KOPT-K1 (cell line): ENCODE measurements around the gene STK10.
A peak's percentile ranks its signal among the peaks of the same experiment; 100 is the strongest.

ENCODE experiments used
- H3K27ac ChIP-seq: fragments of 200-600 bp; sonication (generic); 2 replicates; pipeline ENCODE4 v1.5.1; 2016; ENCODE audit warnings: antibody characterized with exemption, mild to moderate bottlenecking, low read depth, low read length; ENCODE audit not compliant: poor library complexity, severe bottlenecking
- H3K36me3 ChIP-seq: fragments of 200-600 bp; sonication (generic); 2 replicates; pipeline ENCODE4 v1.5.1; 2017; ENCODE audit warnings: antibody characterized with exemption, mild to moderate bottlenecking, low read length, moderate library complexity; ENCODE audit not compliant: insufficient read depth
- H3K9me3 ChIP-seq: fragments of 200-600 bp; sonication (generic); 2 replicates; pipeline ENCODE4 v1.5.1; 2017; ENCODE audit warnings: antibody characterized with exemption, low read length, mild to moderate bottlenecking; ENCODE audit not compliant: insufficient read depth, poor library complexity, severe bottlenecking

The STK10 gene

DNA sequence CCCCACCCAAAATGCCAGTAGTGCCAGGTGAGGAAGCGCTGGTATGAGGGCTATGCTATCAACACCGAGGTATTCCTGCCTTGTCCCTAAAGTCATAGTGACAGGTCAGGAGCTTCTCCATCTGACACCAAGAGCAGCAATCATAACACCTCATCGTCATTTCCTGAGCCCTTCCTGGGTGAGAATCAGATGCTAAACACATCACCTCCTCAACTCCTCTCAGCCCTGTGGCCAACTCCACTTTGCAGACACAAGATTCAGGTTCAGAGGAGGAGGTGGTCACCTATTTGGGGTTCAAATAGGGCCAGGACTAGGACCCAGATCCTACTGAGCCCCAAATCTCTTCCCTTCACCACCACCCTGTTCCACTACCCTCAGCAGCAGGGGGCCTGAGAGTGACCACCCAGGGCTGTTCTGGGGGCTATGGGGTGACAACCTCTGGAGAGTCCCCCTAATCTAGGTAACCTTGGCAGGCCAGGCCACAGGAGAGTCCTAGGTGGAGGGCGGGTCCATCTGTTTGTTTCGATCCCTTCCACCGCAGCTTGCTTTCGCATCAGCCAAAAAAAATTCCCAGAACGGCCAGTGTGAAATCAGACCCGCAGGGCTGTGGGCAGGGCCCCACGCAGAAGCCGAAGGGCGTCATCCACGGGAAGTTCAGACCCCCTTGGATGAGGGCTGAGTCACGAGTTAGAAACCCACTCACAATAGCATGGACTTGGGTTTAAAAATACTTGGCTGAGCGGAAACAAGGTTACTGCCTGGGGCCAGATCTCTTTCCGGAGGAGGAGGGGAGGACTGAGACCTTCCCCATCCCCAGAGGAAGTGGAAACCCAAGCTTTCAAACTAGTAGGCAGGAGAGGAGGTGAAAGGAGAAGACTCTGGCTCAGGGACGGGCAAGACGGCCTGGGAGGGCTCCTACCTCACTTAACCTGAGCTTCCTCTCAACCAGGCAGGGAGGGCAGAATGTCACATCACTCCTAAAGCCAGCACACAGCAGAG is 8.7 kb downstream of the STK10 start:
- H3K27ac ChIP-seq, result peak overlapping the region; percentile 99
- H3K9me3 ChIP-seq, result peaks cover 4% of the 10 kb centered on the region
- H3K36me3 ChIP-seq, result peaks cover 10% of the 10 kb centered on the region

DNA sequence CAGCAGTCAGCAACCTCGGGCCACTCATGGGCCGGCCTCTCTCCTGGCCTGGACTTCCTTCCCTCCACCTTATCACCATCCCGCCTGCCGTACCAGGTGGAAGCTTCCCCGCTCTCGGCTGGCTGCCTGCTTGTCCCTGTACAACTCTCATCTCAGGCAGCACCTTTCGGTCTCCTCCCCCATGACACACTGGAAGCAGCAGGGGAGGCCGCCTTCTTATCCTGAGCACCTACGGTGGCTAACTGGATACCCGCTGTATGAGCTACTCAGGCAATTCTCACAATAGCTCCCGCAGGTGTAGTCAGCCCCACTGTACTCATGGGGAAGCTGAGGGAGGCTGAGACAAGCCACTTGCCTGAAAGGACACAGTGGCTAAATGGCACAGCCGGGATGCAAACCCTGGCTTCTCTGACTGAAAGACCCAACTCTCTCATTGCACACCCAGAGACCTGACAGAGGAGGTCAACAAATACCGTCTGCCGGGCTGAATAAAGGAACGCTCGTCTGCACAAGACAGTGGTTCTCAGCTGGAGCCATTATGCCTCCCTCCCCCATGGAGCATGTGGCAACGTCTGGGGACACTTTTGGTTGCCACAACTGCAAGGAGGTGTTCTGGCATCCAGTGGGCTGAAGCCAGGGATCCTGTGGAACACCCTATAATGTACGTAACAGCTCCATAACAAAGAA is 9.6 kb downstream of the STK10 start:
- Histone ChIP-seq H3K27ac (peak overlapping the region; percentile 99), H3K36me3 (peaks cover 5% of the 10 kb centered on the region; the same call in 1 of the 2 replicates), H3K9me3 (peaks cover 4% of the 10 kb centered on the region)

DNA sequence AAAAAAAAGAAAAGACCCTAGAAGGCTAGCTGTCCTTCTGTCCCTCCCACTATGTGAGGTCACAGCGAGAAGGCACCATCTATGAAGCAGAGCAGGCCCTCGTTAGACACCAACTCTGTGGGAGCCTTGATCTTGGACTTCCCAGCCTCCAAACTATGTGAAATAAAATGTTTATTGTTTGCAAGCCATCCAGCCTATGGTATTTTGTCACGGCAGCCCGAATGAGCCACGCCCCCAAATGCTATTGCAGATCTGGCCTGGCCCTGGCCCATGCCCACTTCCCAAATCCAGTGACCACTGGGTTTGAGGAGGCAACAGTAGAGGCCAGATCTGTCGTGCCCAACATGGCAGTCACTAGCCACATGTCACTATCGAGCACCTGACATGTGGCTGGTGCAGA is 10.8 kb downstream of the STK10 start:
- Histone ChIP-seq H3K27ac (peak overlapping the region; percentile 99), H3K36me3 (peaks cover 8% of the 10 kb centered on the region; the same call in 1 of the 2 replicates)

DNA sequence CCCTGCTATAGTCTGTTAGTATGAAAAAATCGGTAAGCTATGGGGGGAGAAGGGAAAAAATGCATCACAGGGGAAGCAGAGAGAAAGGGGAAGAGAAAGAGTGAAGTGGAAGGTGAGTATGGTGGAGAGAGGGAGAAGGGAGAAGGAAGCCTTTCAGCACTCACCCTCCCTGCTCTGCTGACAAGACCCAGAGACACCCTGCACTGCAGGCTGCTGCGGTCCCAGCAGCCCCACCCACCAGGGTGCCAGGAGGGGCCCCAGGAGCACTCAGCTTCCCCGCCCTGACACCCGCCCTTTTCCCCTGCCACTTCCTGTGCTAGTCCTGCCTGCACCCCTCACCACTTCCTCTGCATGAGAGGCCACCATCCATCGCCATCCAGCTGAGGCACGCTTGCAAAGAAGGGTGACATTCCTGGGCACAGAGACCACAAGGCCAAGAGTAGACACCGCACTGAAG is 12.7 kb downstream of the STK10 start:
- H3K27ac ChIP-seq, result peak overlapping the region; percentile 99
- H3K9me3 ChIP-seq, result no peaks in the 10 kb centered on the region
- H3K36me3 ChIP-seq, result 0 out of 2 replicates have a peak, but pooled peaks cover 5% of the 10 kb centered on the region

More for the DNA sequence above, 10.8 kb downstream of the STK10 start:
- peaks cover 4% of the 10 kb centered on the region for H3K9me3 ChIP-seq

DNA sequence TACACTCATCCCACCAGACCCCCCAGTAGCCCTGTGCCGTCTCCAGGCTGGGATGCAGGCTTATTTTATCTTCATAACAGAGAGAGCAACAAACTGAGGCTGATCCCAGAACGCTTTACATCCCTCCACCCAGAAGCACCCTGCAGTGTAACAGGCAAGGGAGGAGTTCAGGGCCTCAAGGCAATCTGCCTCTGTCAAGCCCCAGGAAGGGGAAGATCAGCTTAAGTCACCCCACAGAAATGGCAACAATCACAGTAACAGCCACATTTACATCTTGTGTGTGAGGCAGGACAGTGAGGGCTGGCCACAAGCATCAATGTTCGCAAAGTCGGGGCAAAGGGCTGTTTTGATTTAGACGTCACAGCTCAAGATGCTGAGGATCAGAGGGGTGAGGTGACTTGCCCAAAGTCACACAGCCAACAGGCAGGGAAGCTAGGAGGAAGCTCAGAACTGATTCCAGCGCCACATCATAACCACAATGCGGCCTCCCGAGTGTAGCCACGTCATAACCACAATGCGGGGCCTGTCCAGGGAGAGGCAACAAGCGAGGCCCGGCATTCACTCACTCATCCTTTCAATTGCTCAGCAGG is 14.4 kb downstream of the STK10 start:
- Histone ChIP-seq H3K9me3 (no peaks in the 10 kb centered on the region), H3K27ac (peak overlapping the region; percentile 99), H3K36me3 (0 out of 2 replicates have a peak, but pooled peaks cover 5% of the 10 kb centered on the region)

DNA sequence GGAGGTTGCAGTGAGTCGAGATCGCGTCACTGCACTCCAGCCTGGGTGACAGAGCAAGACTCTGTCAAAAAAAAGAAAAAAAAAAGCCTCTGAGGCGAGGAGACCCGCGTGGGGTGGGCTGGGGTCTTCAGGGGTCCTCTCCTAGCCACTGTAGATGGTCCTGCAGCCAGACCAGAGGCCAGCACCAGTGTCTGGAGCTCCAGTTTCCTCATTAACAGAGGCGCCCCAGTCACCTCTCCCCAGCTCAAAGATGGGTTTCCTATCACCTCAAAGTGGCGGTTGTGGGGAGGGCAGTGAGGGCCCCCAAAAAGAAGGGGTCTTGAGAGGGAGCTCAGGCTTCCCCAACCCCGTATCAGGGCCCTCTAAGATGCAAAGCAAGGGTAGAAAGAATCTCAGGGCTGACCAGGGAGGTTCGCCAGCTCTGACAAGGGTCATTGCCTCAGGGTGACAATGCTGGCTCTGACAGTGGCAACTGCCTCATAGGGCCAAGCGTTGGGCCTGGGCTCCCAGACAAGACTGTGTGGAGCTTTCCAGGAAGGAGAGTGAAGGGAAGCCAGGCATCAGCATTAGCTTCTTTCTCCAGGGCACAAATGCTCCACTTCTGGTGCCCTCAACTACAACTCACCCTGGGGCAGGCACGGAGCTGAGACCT is 15.0 kb downstream of the STK10 start:
- Histone ChIP-seq H3K27ac (peak overlapping the region; percentile 99), H3K9me3 (no peaks in the 10 kb centered on the region), H3K36me3 (0 out of 2 replicates have a peak, but pooled peaks cover 5% of the 10 kb centered on the region)

DNA sequence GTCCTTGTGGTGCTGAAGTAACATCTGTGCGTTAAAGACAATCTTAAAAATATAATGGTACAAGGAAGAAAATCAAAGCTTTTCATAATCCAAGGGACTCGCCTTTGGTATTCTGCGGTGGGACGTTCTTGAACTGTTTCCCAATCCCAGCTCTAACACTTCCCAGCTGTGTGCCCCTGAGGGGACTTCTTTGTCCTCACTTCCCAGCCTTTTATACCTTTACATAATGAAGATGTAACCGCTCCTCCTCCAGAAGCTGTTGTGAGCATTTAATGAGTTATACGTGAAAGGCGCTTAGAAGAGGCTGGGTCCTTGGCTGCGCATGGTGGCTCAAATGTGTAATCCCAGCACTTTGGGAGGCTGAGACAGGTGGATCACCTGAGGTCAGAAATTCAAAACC is 16.9 kb downstream of the STK10 start:
- H3K9me3 ChIP-seq, result no peaks in the 10 kb centered on the region
- H3K27ac ChIP-seq, result no peak overlapping the region
- H3K36me3 ChIP-seq, result 0 out of 2 replicates have a peak, but pooled peaks cover 7% of the 10 kb centered on the region

DNA sequence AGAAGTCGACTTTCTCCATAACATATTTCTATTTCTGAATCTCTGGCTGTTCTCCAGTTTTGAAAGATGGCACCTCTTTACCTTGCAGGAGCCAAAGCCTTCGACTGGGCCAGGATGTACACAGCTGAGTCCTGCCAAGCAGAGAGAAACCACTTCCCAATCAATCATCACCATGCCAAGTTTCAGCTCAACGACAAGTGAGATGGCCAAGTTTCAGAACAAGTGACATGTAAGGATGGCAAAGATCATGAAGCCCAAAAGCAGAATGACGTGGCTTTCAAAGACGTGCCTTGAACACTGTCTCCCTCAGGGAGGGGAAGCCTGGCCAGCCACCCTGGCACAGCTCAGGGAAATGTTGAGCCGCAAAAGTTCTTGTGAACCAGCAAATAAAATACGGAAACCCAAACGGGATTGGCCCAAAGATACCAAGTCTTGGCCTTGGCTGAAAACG is 17.7 kb downstream of the STK10 start:
- Histone ChIP-seq H3K27ac (no peak overlapping the region), H3K9me3 (no peaks in the 10 kb centered on the region), H3K36me3 (0 out of 2 replicates have a peak, but pooled peaks cover 10% of the 10 kb centered on the region)

DNA sequence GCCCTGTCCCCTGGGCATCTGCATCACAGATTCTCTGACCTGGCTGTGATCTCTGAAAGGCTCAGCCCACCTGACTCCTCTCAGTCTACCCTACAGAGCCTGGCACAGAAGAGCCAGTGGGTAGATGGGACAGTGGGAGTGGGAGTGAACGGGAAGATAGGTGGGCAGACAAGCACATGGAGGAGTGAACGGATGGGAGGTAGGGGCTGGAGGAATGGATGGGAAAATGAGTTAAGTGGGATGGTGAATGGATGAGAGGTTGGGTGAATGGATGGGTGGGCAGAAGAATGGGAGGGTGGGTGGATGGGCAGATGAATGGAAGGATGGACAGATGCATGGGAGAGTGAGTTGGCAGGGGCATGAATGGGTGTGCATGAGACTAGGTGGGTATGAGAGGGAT is 18.8 kb downstream of the STK10 start:
- H3K27ac ChIP-seq, result no peak overlapping the region
- no peaks in the 10 kb centered on the region for H3K9me3 ChIP-seq
- 0 out of 2 replicates have a peak, but pooled peaks cover 10% of the 10 kb centered on the region for H3K36me3 ChIP-seq

DNA sequence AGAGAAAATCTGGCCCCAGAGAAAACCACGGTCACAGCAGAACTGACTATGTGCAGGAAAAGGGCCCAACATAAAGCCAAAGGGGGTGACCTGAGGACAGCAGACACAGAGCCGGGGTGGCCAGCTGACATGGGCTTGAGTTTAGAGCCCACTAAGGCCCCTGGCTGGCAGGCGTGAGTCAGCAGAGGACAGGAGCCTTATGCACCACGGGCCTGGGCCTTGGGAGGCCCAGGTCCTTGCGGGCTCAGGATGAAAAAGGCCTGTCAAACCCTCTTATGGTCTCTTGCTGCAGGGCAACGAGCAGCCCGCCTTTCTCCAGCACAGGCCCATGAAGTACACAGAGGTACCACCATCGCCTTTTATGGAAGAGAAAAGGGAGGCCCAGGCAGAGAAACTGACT is 19.7 kb downstream of the STK10 start:
- Histone ChIP-seq H3K36me3 (0 out of 2 replicates have a peak, but pooled peaks cover 10% of the 10 kb centered on the region), H3K9me3 (no peaks in the 10 kb centered on the region), H3K27ac (no peak overlapping the region)

DNA sequence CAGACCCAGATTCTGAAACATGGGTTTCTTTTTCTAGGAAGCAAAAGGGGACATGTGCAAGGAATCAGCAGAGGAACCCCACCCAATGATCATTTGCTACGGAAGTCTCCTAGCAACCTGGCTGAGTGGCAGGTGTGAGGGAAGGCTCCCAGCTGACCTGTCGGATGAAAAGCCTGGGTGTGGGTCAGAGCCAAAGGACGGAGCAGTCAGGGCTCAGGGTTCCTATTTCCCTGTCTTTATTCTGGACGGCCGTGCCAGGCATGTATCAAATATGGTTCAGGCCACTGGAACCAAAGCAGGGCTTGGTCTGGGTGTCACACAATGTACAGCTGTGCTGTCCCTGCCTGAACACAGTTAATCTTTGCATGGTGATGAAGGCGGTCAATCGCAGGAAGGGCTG is 20.1 kb downstream of the STK10 start:
- Histone ChIP-seq H3K36me3 (0 out of 2 replicates have a peak, but pooled peaks cover 10% of the 10 kb centered on the region), H3K9me3 (no peaks in the 10 kb centered on the region), H3K27ac (no peak overlapping the region)

DNA sequence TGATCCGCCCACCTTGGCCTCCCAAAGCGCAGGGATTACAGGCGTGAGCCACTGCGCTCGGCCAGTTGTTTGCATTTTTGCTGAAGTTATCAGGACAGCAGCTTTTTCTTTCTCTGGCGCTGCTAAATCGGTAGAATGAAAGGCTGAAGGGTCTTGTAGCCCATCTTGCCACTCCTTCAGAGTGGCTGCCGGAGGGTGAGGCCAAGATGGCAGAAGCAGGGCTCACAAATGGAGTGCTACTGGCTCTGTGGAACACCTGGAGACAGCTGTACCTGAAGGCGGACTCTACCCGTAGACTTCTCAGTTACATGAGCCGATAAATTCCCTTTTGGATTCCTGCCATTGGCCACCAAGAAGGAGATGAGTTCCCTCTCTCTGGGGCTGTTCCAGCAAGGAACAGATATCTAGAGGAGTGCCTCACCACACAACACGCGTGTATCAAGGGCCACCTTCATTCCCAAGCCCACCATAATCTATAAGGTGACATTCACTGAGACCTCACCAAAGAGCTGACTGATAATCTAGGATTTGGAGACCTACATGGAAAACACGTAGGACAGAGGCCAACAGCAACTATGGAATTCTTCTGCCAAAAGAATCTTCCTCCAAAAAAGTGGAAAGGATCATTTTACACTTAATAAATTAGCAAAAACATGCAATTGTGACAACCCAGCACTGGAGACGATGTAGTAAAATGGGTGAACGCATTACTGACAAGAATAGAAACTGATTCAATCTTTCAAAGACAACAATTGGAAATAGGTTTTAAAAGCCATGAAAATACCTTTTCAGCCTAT is 21.8 kb downstream of the STK10 start:
- Histone ChIP-seq H3K9me3 (no peaks in the 10 kb centered on the region), H3K27ac (no peak overlapping the region), H3K36me3 (0 out of 2 replicates have a peak, but pooled peaks cover 5% of the 10 kb centered on the region)

DNA sequence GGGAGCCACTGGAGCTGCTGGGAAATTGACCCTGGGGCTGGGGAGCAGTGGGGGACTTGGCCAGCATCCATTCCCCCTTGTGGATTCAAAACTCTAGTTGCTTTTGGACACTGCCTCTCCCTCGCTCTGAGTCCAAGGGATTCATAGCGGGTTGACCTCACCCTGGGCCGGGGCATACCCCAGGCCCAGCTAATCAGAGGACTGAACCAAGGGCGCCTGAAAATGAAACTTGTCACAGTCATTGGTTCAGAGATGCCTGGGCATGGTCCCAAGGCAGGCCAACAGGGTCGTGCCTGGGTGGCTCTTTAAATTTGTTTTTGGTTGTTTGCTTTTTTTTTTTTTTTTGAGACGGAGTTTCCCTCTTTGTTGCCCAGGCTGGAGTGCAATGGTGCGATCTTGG is 22.6 kb downstream of the STK10 start:
- H3K9me3 ChIP-seq, result no peaks in the 10 kb centered on the region
- H3K36me3 ChIP-seq, result 0 out of 2 replicates have a peak, but pooled peaks cover 5% of the 10 kb centered on the region
- no peak overlapping the region for H3K27ac ChIP-seq
